Body of pancreas (tissue), 4 donors: ENCODE data around the gene COMMD9.

ENCODE experiments used
- CTCF ChIP-seq, 7 experiments: fragments of 450-650 bp in 4 of 7; fragments of 200-600 bp in 3 of 7; sonication (generic) in 3 of 7; IDR thresholded peaks; one replicate each; pipeline ENCODE4 v1.5.1; 2016 to 2019; ENCODE audit warnings: antibody characterized with exemption in 7 of 7
- POLR2A ChIP-seq, 3 donors: fragments of 450-650 bp; IDR thresholded peaks; one replicate each; pipeline ENCODE4 v1.6.1; 2016; ENCODE audit warnings: antibody characterized with exemption in 3 of 3, mild to moderate bottlenecking in 2 of 3

- no peak for TF ChIP-seq CTCF (IDR thresholded peaks at IDR 0.05)
- no peak for TF ChIP-seq POLR2A (IDR thresholded peaks at IDR 0.05)
Measured at GRCh38 chr11:36333468-36333867, 44.2 kb upstream of the COMMD9 start.
